ENCODE data around the gene PKD1. TPM values are rescaled to one million over a fixed set of nuclear protein-coding genes. Genes with fewer than 3 reads are reported as not detected.

The PKD1 gene
- total RNA-seq, 1 donor = 118 TPM

GRCh38 chr16:2056077-2056476 lies 79.6 kb downstream of the PKD1 start:
- peak; percentile 19 for TF ChIP-seq CTCF (IDR thresholded peaks at IDR 0.05; ENCODE audit: insufficient read depth, low read length)
- no peak overlapping the region for H3K4me3 ChIP-seq (ENCODE audit: low read depth, low read length)
- no peak for DNase-seq (ENCODE audit: low read depth)

- H3K4me3 ChIP-seq (ENCODE audit: low read depth, low read length) = no peak overlapping the region
- TF ChIP-seq CTCF (IDR thresholded peaks at IDR 0.05; ENCODE audit: insufficient read depth, low read length) = no peak
- DNase-seq (ENCODE audit: low read depth) = no peak
Observed at GRCh38 chr16:2054543-2055245, 81.0 kb downstream of the PKD1 start.

DNA sequence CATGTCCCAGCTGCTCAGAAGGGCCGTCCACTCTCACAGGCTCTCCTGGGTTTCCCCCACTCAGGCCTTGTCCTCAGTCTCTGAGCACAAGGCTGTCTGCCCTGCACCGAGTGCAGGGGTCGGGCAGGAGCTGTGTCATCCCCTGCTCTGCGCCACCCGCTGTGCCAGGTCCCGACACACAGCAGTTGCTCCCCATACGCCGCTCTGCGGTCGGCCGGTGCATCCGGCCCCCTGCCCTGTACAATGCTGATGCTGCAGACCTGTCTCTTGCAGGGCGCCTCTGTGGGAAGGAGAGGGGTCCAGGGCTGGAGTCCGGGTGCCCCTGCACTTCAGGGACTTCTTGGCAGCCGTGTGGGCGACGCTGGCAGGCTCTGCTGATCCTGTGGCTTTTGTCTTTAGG lies 81.8 kb downstream of the PKD1 start:
- no peak for TF ChIP-seq CTCF (IDR thresholded peaks at IDR 0.05; ENCODE audit: insufficient read depth, low read length)
- H3K4me3 ChIP-seq (ENCODE audit: low read depth, low read length) = no peak overlapping the region
- DNase-seq (ENCODE audit: low read depth) = no peak

- no peak for DNase-seq (ENCODE audit: low read depth)
- no peak overlapping the region for H3K4me3 ChIP-seq (ENCODE audit: low read depth, low read length)
- TF ChIP-seq CTCF (IDR thresholded peaks at IDR 0.05; ENCODE audit: insufficient read depth, low read length) = no peak
Observed at GRCh38 chr16:2053211-2053610, 82.5 kb downstream of the PKD1 start.

DNA sequence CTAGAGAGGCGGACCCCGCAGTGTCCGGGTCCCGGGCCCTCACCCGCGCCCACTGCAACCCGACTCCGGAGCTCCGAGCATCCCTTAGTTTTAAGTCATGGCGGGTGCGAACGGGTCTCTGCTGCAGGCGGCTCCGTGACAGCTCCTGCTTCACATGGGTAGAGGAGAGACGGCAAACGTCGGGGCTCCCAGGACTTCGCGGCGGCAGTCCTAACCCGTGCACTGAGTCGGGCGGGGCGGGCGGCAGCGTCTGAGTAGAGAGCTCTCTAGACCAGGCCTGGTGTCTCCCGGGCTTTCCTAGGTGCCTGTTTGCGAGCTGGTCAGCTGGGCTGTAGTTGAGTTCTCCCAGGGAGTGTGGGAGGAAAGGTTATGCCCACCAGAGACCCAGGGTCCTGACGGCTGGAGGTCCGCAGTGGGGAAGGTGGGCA lies 87.6 kb downstream of the PKD1 start:
- H3K4me3 ChIP-seq (ENCODE audit: low read depth, low read length) = peak overlapping the region; percentile 93
- DNase-seq (ENCODE audit: low read depth) = peak; percentile 16
- TF ChIP-seq CTCF (IDR thresholded peaks at IDR 0.05; ENCODE audit: insufficient read depth, low read length) = no peak

DNA sequence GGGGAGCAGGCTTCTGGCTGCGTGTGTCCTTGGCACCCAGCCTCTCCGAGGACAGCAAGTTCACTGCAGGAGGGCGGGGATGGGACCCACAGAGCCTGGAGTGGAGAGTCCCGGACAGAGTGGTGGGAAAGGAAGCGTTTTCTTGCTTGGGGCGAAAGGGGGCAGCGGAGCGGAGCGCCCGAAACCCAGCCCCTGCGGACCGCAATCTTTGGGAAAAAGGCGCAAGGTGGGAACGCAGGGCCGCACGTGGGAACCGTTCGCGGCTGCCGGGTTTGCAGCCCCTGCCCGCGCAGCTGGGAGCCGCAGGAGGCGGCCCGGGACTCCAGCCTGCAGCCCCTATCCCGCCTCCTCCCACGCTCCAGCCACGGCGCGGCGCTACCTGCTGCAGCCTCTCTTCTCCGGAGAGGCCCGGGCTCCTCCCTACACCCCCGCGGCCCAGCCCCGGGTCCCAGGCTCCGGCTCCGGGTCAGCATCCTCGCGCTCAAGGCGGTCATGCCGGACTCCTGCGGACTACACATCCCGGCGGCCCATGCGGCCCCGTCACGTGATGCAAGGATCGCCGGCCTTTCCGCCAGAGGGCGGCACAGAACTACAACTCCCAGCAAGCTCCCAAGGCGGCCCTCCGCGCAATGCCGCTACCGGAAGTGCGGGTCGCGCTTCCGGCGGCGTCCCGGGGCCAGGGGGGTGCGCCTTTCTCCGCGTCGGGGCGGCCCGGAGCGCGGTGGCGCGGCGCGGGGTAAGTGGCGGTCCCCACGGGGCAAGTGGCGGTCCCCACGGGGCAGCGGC lies 88.2 kb downstream of the PKD1 start, which contains the start of the genes NTHL1 and TSC2:
Gene NTHL1, minus strand, starts transcription at position 505 of the 786 bp plus-strand sequence. Its CDS starts 11 bp downstream, at position 494.
Gene TSC2, plus strand, starts transcription at position 656 of the 786 bp plus-strand sequence. CDS start 631 bp downstream, outside the sequence.
- peak; percentile 94 for DNase-seq (ENCODE audit: low read depth)
- H3K4me3 ChIP-seq (ENCODE audit: low read depth, low read length) = peak within 1 kb of the TSS; percentile 93
- TF ChIP-seq CTCF (IDR thresholded peaks at IDR 0.05; ENCODE audit: insufficient read depth, low read length) = peak; percentile 55
